ENCODE data around the gene CNTNAP5. TPM values are rescaled to one million over a fixed set of nuclear protein-coding genes. Genes with fewer than 3 reads are reported as not detected.

Gene CNTNAP5
- total and polyA plus RNA-seq, 2 donors (not counting 3 experiments of a cell fraction or from before 2014, with no cell fraction given): not detected

DNA sequence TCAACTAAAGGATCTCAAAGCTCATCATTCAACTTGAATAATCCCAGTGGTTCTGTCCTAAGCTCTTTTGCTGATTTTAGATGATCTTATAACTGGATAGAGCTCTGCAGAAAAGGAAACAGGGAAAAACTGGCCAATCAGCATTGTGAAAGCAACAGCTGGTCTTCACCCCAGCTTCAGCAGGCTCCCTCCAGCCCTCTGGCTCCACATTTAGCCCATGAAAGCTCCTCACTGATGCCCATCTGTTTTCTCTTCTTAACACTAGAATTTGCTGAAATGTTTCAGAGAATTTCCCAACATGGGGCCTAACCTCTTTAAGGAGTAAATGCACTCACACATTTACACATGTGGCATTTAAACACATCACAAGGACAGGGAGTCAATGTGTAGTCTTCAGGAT lies 223.3 kb downstream of the CNTNAP5 start:
- no TSS peak for BruUV-seq (replicated peaks)
- DNase-seq (ENCODE audit: low read depth, low spot score) (no peak), FAIRE-seq (no peak)
- ChIA-PET POLR2A (no interaction called here), CTCF (no interaction called here)
- no peaks in the 10 kb centered on the region for H3K9me1 ChIP-seq (replicated peaks; ENCODE audit: control insufficient read depth, extremely low read depth, insufficient read depth, low read length)
- H4K20me1 ChIP-seq (replicated peaks; ENCODE audit: control insufficient read depth, extremely low read depth, insufficient read depth, low read length): no peaks in the 10 kb centered on the region
- no peak overlapping the region for H3K4me3 ChIP-seq (replicated peaks in 1 of 3; ENCODE audit: insufficient read depth in 1 of 3, low read depth in 1 of 3, low read length in 3 of 3)
- no peak overlapping the region for H3K27ac ChIP-seq (ENCODE audit: insufficient read depth, low read depth, low read length)
- dilution Hi-C loops (cut with MboI; ENCODE audit: extremely low pct_ligation_motif_present, low sequenced_read_pairs) (no loop called here), intact Hi-C loops (cut with micrococcal nuclease) (no loop called here)
- H3K79me2 ChIP-seq (ENCODE audit: control insufficient read depth, insufficient read depth, low read length): no peaks in the 10 kb centered on the region
- TF ChIP-seq POLR2A (IDR thresholded peaks at IDR 0.05; ENCODE audit: low read depth, low read length) (no peak), JUN (IDR thresholded peaks at IDR 0.05; ENCODE audit: borderline replicate concordance, insufficient read depth, insufficient read length, low read depth) (no peak), POLR2AphosphoS5 (IDR thresholded peaks at IDR 0.05; ENCODE audit: insufficient read depth, low read depth, low read length) (no peak), EZH2 (IDR thresholded peaks at IDR 0.05; ENCODE audit: borderline replicate concordance, low read depth, low read length, severe bottlenecking) (no peak), FOS (IDR thresholded peaks at IDR 0.05; ENCODE audit: borderline replicate concordance, insufficient read depth, low read length) (no peak)
- TF ChIP-seq, protein P1, sequence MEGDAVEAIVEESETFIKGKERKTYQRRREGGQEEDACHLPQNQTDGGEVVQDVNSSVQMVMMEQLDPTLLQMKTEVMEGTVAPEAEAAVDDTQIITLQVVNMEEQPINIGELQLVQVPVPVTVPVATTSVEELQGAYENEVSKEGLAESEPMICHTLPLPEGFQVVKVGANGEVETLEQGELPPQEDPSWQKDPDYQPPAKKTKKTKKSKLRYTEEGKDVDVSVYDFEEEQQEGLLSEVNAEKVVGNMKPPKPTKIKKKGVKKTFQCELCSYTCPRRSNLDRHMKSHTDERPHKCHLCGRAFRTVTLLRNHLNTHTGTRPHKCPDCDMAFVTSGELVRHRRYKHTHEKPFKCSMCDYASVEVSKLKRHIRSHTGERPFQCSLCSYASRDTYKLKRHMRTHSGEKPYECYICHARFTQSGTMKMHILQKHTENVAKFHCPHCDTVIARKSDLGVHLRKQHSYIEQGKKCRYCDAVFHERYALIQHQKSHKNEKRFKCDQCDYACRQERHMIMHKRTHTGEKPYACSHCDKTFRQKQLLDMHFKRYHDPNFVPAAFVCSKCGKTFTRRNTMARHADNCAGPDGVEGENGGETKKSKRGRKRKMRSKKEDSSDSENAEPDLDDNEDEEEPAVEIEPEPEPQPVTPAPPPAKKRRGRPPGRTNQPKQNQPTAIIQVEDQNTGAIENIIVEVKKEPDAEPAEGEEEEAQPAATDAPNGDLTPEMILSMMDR (IDR thresholded peaks at IDR 0.05; ENCODE audit: extremely low read depth in 1 of 2, insufficient read depth in 1 of 2, low read depth in 1 of 2, low read length in 2 of 2): no peak
- no peak overlapping the region for H3K9ac ChIP-seq (replicated peaks; ENCODE audit: extremely low read depth, insufficient read depth, low read length)
- no peak overlapping the region for H3K4me2 ChIP-seq (ENCODE audit: insufficient read depth, low read length)
- H3K4me1 ChIP-seq (ENCODE audit: control insufficient read depth, extremely low read depth, insufficient read depth, low read length): no peaks in the 10 kb centered on the region
- no peak overlapping the region for H2AFZ ChIP-seq (ENCODE audit: low read depth, low read length)
- H3K36me3 ChIP-seq (ENCODE audit: control insufficient read depth in 2 of 2, extremely low read depth in 1 of 2, insufficient read depth in 2 of 2, low read length in 2 of 2): no peaks in the 10 kb centered on the region
- no peaks in the 10 kb centered on the region for H3K27me3 ChIP-seq (ENCODE audit: control insufficient read depth in 2 of 2, insufficient read depth in 2 of 2, low read length in 2 of 2)
- peaks cover 2% of the 10 kb centered on the region for H3K9me3 ChIP-seq (replicated peaks; ENCODE audit: control insufficient read depth, insufficient read depth, low read length)

DNA sequence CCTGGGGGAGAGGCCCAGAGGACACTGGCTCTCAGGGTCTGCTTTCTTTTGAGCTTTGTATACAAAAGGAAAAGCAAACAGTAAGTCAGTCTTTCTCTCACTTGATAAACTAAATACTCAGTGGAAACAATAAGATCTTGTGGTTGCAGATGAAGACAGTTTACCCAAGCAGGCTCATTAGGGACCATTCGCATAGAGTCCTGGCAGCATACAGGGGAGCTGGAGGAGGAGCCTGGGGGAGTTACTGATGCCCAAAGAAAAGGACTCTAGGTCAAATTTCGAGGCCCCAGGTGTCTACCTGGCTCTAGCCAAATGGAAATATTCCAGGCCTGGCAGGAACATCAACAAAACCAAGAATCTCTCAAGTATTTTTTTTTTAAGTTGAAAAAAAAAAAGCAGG lies 225.3 kb downstream of the CNTNAP5 start:
- Histone ChIP-seq H2AFZ (ENCODE audit: low read depth, low read length) (no peak overlapping the region), H3K4me2 (ENCODE audit: insufficient read depth, low read length) (no peak overlapping the region), H3K9me1 (replicated peaks; ENCODE audit: control insufficient read depth, extremely low read depth, insufficient read depth, low read length) (no peaks in the 10 kb centered on the region), H3K9ac (replicated peaks; ENCODE audit: extremely low read depth, insufficient read depth, low read length) (no peak overlapping the region), H3K27me3 (ENCODE audit: control insufficient read depth in 2 of 2, insufficient read depth in 2 of 2, low read length in 2 of 2) (no peaks in the 10 kb centered on the region), H3K79me2 (ENCODE audit: control insufficient read depth, insufficient read depth, low read length) (no peaks in the 10 kb centered on the region), H3K27ac (ENCODE audit: insufficient read depth, low read depth, low read length) (no peak overlapping the region), H3K36me3 (ENCODE audit: control insufficient read depth in 2 of 2, extremely low read depth in 1 of 2, insufficient read depth in 2 of 2, low read length in 2 of 2) (no peaks in the 10 kb centered on the region), H4K20me1 (replicated peaks; ENCODE audit: control insufficient read depth, extremely low read depth, insufficient read depth, low read length) (no peaks in the 10 kb centered on the region), H3K4me1 (ENCODE audit: control insufficient read depth, extremely low read depth, insufficient read depth, low read length) (no peaks in the 10 kb centered on the region), H3K4me3 (replicated peaks in 1 of 3; ENCODE audit: insufficient read depth in 1 of 3, low read depth in 1 of 3, low read length in 3 of 3) (no peak overlapping the region), H3K9me3 (replicated peaks; ENCODE audit: control insufficient read depth, insufficient read depth, low read length) (peaks cover 2% of the 10 kb centered on the region)
- intact Hi-C loops (cut with micrococcal nuclease): no loop called here
- no TSS peak for BruUV-seq (replicated peaks)
- FAIRE-seq (no peak), DNase-seq (ENCODE audit: low read depth, low spot score) (no peak)
- dilution Hi-C loops (cut with MboI; ENCODE audit: extremely low pct_ligation_motif_present, low sequenced_read_pairs): no loop called here
- ChIA-PET POLR2A (no interaction called here), CTCF (no interaction called here)
- no peak for TF ChIP-seq EZH2 (IDR thresholded peaks at IDR 0.05; ENCODE audit: borderline replicate concordance, low read depth, low read length, severe bottlenecking)
- no peak for TF ChIP-seq JUN (IDR thresholded peaks at IDR 0.05; ENCODE audit: borderline replicate concordance, insufficient read depth, insufficient read length, low read depth)
- no peak for TF ChIP-seq POLR2AphosphoS5 (IDR thresholded peaks at IDR 0.05; ENCODE audit: insufficient read depth, low read depth, low read length)
- TF ChIP-seq, protein P1 (IDR thresholded peaks at IDR 0.05; ENCODE audit: extremely low read depth in 1 of 2, insufficient read depth in 1 of 2, low read depth in 1 of 2, low read length in 2 of 2): no peak
- TF ChIP-seq GATA2 (IDR thresholded peaks at IDR 0.05; ENCODE audit: insufficient read depth, insufficient read length, low read depth, low read length): no peak
- TF ChIP-seq, protein P2, sequence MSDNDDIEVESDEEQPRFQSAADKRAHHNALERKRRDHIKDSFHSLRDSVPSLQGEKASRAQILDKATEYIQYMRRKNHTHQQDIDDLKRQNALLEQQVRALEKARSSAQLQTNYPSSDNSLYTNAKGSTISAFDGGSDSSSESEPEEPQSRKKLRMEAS (IDR thresholded peaks at IDR 0.05; ENCODE audit: insufficient read depth, insufficient read length): no peak
- TF ChIP-seq FOS (IDR thresholded peaks at IDR 0.05; ENCODE audit: borderline replicate concordance, insufficient read depth, low read length): no peak
- no peak for TF ChIP-seq MYC (IDR thresholded peaks at IDR 0.05; ENCODE audit: low read depth, low read length)
- TF ChIP-seq POLR2A (IDR thresholded peaks at IDR 0.05; ENCODE audit: low read depth, low read length): no peak

Data from endothelial cell of umbilical vein (primary cell).